Body of pancreas (tissue), 4 donors: ENCODE results near the gene COL27A1.

Source experiments
- CTCF ChIP-seq, 7 experiments: fragments of 450-650 bp in 4 of 7; fragments of 200-600 bp in 3 of 7; sonication (generic) in 3 of 7; IDR thresholded peaks; one replicate each; pipeline ENCODE4 v1.5.1; 2016 to 2019; ENCODE audit warnings: antibody characterized with exemption in 7 of 7
- POLR2A ChIP-seq, 3 donors: fragments of 450-650 bp; IDR thresholded peaks; one replicate each; pipeline ENCODE4 v1.6.1; 2016; ENCODE audit warnings: antibody characterized with exemption in 3 of 3, mild to moderate bottlenecking in 2 of 3

DNA sequence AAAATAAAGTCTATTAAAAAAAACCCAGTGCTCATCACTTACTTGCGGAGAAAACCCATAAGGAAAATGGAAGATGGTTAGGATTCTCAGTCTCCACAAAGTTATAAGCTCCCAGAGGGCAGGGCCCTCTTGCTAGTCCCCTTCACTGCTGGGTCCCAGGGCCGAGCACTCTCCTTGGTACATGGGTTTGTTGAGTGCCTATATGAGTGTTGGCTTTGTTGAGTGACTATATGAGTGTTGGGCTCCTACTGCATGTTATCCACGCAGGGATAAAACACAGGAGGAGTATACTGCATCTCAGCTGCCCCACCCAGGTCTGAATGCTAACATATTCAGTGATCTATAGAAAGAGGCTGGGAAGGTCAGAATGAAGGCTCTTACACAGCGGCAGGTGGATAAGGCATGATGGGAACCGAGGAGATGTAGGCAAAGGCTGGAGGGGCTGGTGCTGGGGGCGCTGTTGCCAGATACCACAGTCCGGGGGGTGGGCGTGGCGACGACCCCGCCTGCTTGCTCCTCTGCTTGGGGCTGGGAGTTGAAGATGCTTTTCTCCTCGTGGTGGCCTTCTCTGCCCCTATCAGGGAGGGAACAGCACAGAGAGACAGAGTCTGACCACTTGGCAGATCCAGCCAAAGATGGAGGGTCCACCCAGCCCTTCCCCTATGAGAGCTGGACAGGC, 186.0 kb downstream of the COL27A1 start:
- TF ChIP-seq CTCF (IDR thresholded peaks at IDR 0.05): no peak
- no peak for TF ChIP-seq POLR2A (IDR thresholded peaks at IDR 0.05)
